Measurements from ENCODE around the gene AQP2. TPM values are rescaled to one million over a fixed set of nuclear protein-coding genes. Genes with fewer than 3 reads are reported as not detected.

The AQP2 gene
- total and polyA plus RNA-seq, 2 of the 4 experiments (the other 2 are of a cell fraction): not detected

- no peak for TF ChIP-seq RCOR1 (IDR thresholded peaks at IDR 0.05; ENCODE audit: insufficient replicate concordance, low read length)
These were observed 3.7 kb downstream of the AQP2 start (continued) for GRCh38 chr12:49953961-49954846.

DNA sequence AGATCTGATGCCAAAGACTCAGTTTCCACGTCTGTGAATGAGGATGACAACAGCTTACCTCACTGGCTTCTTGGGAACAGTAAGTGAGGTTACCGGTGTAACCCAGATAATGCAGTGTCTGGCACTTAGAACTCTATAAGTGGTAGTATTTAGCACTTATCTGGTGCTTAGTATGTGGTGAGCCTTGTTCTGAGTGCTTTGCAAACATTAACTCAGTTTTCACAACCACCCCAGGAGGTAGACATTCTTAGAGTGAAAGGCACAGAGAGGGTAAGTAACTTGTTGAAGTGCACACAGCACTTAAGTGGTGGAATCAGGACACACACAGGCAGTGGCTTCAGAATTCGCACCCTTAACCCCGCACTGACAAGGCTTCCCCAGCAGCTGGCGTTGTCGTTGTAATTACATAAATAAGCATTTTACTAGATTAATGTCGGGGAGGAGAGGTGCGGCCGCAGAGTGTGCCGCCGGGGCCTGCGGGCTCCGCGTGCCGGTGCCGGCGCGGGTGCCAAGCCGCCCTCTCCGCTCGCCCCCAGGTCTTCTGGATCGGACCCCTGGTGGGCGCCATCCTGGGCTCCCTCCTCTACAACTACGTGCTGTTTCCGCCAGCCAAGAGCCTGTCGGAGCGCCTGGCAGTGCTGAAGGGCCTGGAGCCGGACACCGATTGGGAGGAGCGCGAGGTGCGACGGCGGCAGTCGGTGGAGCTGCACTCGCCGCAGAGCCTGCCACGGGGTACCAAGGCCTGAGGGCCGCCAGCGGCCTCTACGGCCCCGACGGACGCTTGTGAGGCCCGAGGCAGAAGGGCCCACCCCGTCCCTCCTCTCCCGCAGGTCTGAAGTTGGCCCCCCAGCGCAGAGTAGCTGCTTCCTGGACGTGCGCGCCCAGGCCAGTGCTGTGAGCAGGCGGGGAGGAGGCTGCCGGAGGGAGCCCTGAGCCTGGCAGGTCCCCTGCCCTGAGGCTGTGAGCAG is 4.6 kb downstream of the AQP2 start:
- WGBS, 2 experiments (ENCODE audit: extremely low coverage in 2 of 2, insufficient read length in 1 of 2): 10% methylated on average over 4 of the region's 53 CpGs; no CpG with 5 or more reads in 1 of the 2 experiments
- Histone ChIP-seq H3K23ac (ENCODE audit: low read depth, low read length) (0 out of 2 replicates have a peak overlapping the region, but pooled peaks have one; percentile 2), H4K91ac (ENCODE audit: insufficient read depth, low read depth, low read length) (no peak overlapping the region), H3K27ac (ENCODE audit: insufficient read depth, low read length) (no peak overlapping the region), H3K14ac (replicated peaks; ENCODE audit: low read depth, low read length) (no peak overlapping the region), H3K9ac (ENCODE audit: low read depth, low read length) (no peak overlapping the region), H3K27me3 (ENCODE audit: control insufficient read depth, insufficient read depth, low read length) (peaks cover 86% of the 10 kb centered on the region), H2BK120ac (ENCODE audit: low read depth, low read length) (no peak overlapping the region), H4K8ac (ENCODE audit: low read depth in 2 of 2, low read length in 2 of 2) (no peak overlapping the region), H3K9me1 (ENCODE audit: insufficient read depth, low read length) (no peaks in the 10 kb centered on the region), H2BK5ac (ENCODE audit: low read depth, low read length, poor library complexity, severe bottlenecking) (no peak overlapping the region), H2AK9ac (replicated peaks; ENCODE audit: low read depth, low read length, poor library complexity) (no peak overlapping the region), H3K4me3 (ENCODE audit: insufficient read depth, low read depth, low read length) (no peak overlapping the region), H3K79me1 (ENCODE audit: low read depth in 1 of 2, low read length in 2 of 2) (no peaks in the 10 kb centered on the region), H3K9me3 (ENCODE audit: control insufficient read depth, insufficient read depth, low read length) (no peaks in the 10 kb centered on the region; the same call in 1 of the 2 replicates), H2AFZ (replicated peaks; ENCODE audit: low read length, poor library complexity) (peak overlapping the region; percentile 67), H4K5ac (ENCODE audit: low read depth, low read length) (no peak overlapping the region), H3K18ac (ENCODE audit: low read depth, low read length) (no peak overlapping the region), H3K56ac (ENCODE audit: extremely low read depth, insufficient read depth, low read length) (no peak overlapping the region), H4K20me1 (ENCODE audit: insufficient read depth, low read length) (no peaks in the 10 kb centered on the region), H3K4me1 (ENCODE audit: control insufficient read depth, insufficient read depth, low read length) (no peaks in the 10 kb centered on the region), H3K4me2 (ENCODE audit: low read depth, low read length) (no peak overlapping the region), H3K4ac (ENCODE audit: low read depth, low read length) (no peak overlapping the region), H2AK5ac (ENCODE audit: low read depth, low read length) (no peak overlapping the region), H2BK15ac (ENCODE audit: low read depth, low read length) (no peak overlapping the region), H2BK20ac (ENCODE audit: low read depth, low read length) (no peak overlapping the region), H3K36me3 (ENCODE audit: control insufficient read depth, insufficient read depth, low read length) (no peaks in the 10 kb centered on the region)
- BruUV-seq (replicated peaks): no TSS peak
- POLR2A ChIA-PET (ENCODE audit: unreplicated experiment): no interaction called here
- in situ Hi-C loops (cut with MboI; ENCODE audit: low sequenced_read_pairs): loop anchor here (5.0 kb wide), 1 partner anchor 88 kb away; no protein-coding TSS in a partner anchor
- CTCF ChIA-PET: interaction anchor here (1.6 to 2.0 kb wide), 2 partner anchors 9 to 12 kb away, joined by 6 to 7 read pairs; no protein-coding TSS in a partner anchor
- no peak for DNase-seq
- ATAC-seq (ENCODE audit: low read depth): no peak; the same call in 1 of the 2 replicates
- dilution Hi-C loops (cut with HindIII; ENCODE audit: low sequenced_read_pairs, unreplicated experiment): no loop called here
- intact Hi-C loops (cut with micrococcal nuclease): no loop called here
- TF ChIP-seq NFE2L2 (IDR thresholded peaks at IDR 0.05; ENCODE audit: low read depth, low read length) (no peak), CHD1 (IDR thresholded peaks at IDR 0.05; ENCODE audit: low read depth, low read length) (no peak), POLR2A (IDR thresholded peaks at IDR 0.05; ENCODE audit: low read depth, low read length) (no peak), RFX5 (IDR thresholded peaks at IDR 0.05; ENCODE audit: low read depth, low read length) (no peak), RAD21 (IDR thresholded peaks at IDR 0.05; ENCODE audit: low read length) (no peak), CEBPB (IDR thresholded peaks at IDR 0.05; ENCODE audit: low read depth, low read length) (no peak), RCOR1 (IDR thresholded peaks at IDR 0.05; ENCODE audit: insufficient replicate concordance, low read length) (no peak), FOS (IDR thresholded peaks at IDR 0.05; ENCODE audit: low read depth, low read length) (no peak), BHLHE40 (IDR thresholded peaks at IDR 0.05; ENCODE audit: low read depth, low read length) (no peak), MAZ (IDR thresholded peaks at IDR 0.05; ENCODE audit: borderline replicate concordance, low read depth, low read length) (no peak)
- TF ChIP-seq, protein P1, sequence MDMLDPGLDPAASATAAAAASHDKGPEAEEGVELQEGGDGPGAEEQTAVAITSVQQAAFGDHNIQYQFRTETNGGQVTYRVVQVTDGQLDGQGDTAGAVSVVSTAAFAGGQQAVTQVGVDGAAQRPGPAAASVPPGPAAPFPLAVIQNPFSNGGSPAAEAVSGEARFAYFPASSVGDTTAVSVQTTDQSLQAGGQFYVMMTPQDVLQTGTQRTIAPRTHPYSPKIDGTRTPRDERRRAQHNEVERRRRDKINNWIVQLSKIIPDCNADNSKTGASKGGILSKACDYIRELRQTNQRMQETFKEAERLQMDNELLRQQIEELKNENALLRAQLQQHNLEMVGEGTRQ (IDR thresholded peaks at IDR 0.05; ENCODE audit: low read depth, low read length): no peak
- TF ChIP-seq, protein P2, sequence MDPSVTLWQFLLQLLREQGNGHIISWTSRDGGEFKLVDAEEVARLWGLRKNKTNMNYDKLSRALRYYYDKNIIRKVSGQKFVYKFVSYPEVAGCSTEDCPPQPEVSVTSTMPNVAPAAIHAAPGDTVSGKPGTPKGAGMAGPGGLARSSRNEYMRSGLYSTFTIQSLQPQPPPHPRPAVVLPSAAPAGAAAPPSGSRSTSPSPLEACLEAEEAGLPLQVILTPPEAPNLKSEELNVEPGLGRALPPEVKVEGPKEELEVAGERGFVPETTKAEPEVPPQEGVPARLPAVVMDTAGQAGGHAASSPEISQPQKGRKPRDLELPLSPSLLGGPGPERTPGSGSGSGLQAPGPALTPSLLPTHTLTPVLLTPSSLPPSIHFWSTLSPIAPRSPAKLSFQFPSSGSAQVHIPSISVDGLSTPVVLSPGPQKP (IDR thresholded peaks at IDR 0.05; ENCODE audit: borderline replicate concordance, low read depth, low read length): no peak

Measured in IMR-90 (cell line).